WERI-Rb-1 (cell line): ENCODE data around the gene KLC4.

Experiments
- DNase-seq: peaks from one replicate; pipeline ENCODE4 v3.0.0-alpha.2; 2020
- H3K27ac ChIP-seq: fragments of 250-450 bp; sonication (Bioruptor Pico); 2 replicates; pipeline ENCODE4 v1.5.1; 2020; ENCODE audit warnings: mild to moderate bottlenecking, moderate library complexity
- H3K27me3 ChIP-seq: fragments of 250-450 bp; sonication (Bioruptor Pico); 2 replicates; pipeline ENCODE4 v1.5.1; 2021; ENCODE audit warnings: mild to moderate bottlenecking, low read depth, moderate library complexity; ENCODE audit not compliant: insufficient read depth, severe bottlenecking
- H3K36me3 ChIP-seq: fragments of 250-450 bp; sonication (Bioruptor Pico); 2 replicates; pipeline ENCODE4 v1.5.1; 2020; ENCODE audit warnings: mild to moderate bottlenecking, moderate library complexity
- H3K4me3 ChIP-seq: 2 replicates; pipeline ENCODE4 v1.5.1; 2011; ENCODE audit warnings: low read depth, mild to moderate bottlenecking, control low read depth, low read length
- H3K9me3 ChIP-seq: fragments of 250-450 bp; sonication (Bioruptor Pico); 2 replicates; pipeline ENCODE4 v1.5.1; 2021; ENCODE audit warnings: mild to moderate bottlenecking, moderate library complexity; ENCODE audit not compliant: severe bottlenecking
- CTCF ChIP-seq: IDR thresholded peaks from 2 replicates; pipeline ENCODE4 v1.5.1; 2011; ENCODE audit warnings: low read depth, mild to moderate bottlenecking, control low read depth, inconsistent platforms, low read length

The KLC4 gene

GRCh38 chr6:43059168-43060033 lies at the start of gene KLC4, which contains the start of gene MRPL2:
Gene KLC4, plus strand, starts transcription at chr6:43059631. Its CDS starts 1,705 bp downstream, at chr6:43061336.
Gene MRPL2, minus strand, starts transcription at chr6:43059434. Its CDS starts 53 bp downstream, at chr6:43059381.
- peak within 1 kb of the TSS; percentile 98 for H3K4me3 ChIP-seq
- H3K9me3 ChIP-seq, result no peaks in the 10 kb centered on the region
- peaks cover 53% of the 10 kb centered on the region for H3K36me3 ChIP-seq
- peak within 1 kb of the TSS; percentile 90 for H3K27ac ChIP-seq
- no peaks in the 10 kb centered on the region for H3K27me3 ChIP-seq
- peak; percentile 100 for DNase-seq
- TF ChIP-seq CTCF, result no peak

- TF ChIP-seq CTCF, result peak; percentile 55
- no peak overlapping the region for H3K27ac ChIP-seq
- no peaks in the 10 kb centered on the region for H3K9me3 ChIP-seq
- H3K27me3 ChIP-seq, result no peaks in the 10 kb centered on the region
- H3K4me3 ChIP-seq, result no peak overlapping the region
- H3K36me3 ChIP-seq, result peaks cover 72% of the 10 kb centered on the region
- peak; percentile 45 for DNase-seq
Observed at GRCh38 chr6:43011207-43011606, 48.2 kb upstream of the KLC4 start.

GRCh38 chr6:43012364-43012763 lies 47.1 kb upstream of the KLC4 start:
- Histone ChIP-seq H3K9me3 (no peaks in the 10 kb centered on the region), H3K27ac (no peak overlapping the region; the same call in 1 of the 2 replicates), H3K36me3 (peaks cover 72% of the 10 kb centered on the region), H3K27me3 (no peaks in the 10 kb centered on the region), H3K4me3 (peak overlapping the region; percentile 73; the same call in 1 of the 2 replicates)
- no peak for TF ChIP-seq CTCF
- DNase-seq, result no peak

GRCh38 chr6:43013097-43013842 lies 46.2 kb upstream of the KLC4 start:
- H3K27ac ChIP-seq, result peak overlapping the region; percentile 74
- TF ChIP-seq CTCF, result no peak

GRCh38 chr6:43013843-43014433 lies 45.5 kb upstream of the KLC4 start, which contains the start of the genes KLHDC3 and MEA1:
Gene KLHDC3, plus strand, starts transcription at chr6:43014249. Its CDS starts 2,944 bp downstream, at chr6:43017193.
Gene MEA1, minus strand, starts transcription at chr6:43013946. Its CDS starts 133 bp downstream, at chr6:43013813.
- Histone ChIP-seq H3K27ac (peak within 1 kb of the TSS; percentile 80), H3K27me3 (no peaks in the 10 kb centered on the region), H3K4me3 (peak within 1 kb of the TSS; percentile 82), H3K36me3 (peaks cover 72% of the 10 kb centered on the region), H3K9me3 (no peaks in the 10 kb centered on the region)
- TF ChIP-seq CTCF, result no peak
- peak; percentile 100 for DNase-seq

More at GRCh38 chr6:43013097-43013842, 46.2 kb upstream of the KLC4 start:
- Histone ChIP-seq H3K4me3 (peak overlapping the region; percentile 73), H3K36me3 (peaks cover 72% of the 10 kb centered on the region), H3K9me3 (no peaks in the 10 kb centered on the region), H3K27me3 (no peaks in the 10 kb centered on the region)
- DNase-seq, result no peak
